Kidney (tissue), 14 donors: ENCODE results near the gene GDF15. TPM values are rescaled to one million over a fixed set of nuclear protein-coding genes. Genes with fewer than 3 reads are reported as not detected.

Experiments used
- DNase-seq, 5 donors: peaks; one replicate each; pipeline ENCODE4 v3.0.0-alpha.2; 2013 to 2020
- FAIRE-seq: peaks from 2 replicates; lab custom pipeline; 2012; peaks lifted over from hg19 to GRCh38; lab: Jason Lieb, UNC
- H3K27ac ChIP-seq, 2 donors: one replicate each; pipeline ENCODE4 v1.7.0; 2013; ENCODE audit warnings: low read depth in 2 of 2, low read length in 2 of 2, inconsistent platforms in 1 of 2
- H3K27me3 ChIP-seq: one replicate; pipeline ENCODE4 v1.7.1; 2013; ENCODE audit warnings: low read length, inconsistent platforms; ENCODE audit not compliant: control insufficient read depth, insufficient read depth
- H3K36me3 ChIP-seq, 3 donors: one replicate each; pipeline versions ENCODE4 v1.7.0 to v1.7.1; 2013; ENCODE audit warnings: low read length in 3 of 3, control low read depth in 1 of 3, inconsistent platforms in 1 of 3; ENCODE audit not compliant: insufficient read depth in 3 of 3, control insufficient read depth in 2 of 3
- H3K4me1 ChIP-seq, 3 donors: one replicate each; pipeline versions ENCODE4 v1.7.0 to v1.7.1; 2013; ENCODE audit warnings: low read length in 3 of 3, inconsistent platforms in 1 of 3, low read depth in 1 of 3; ENCODE audit not compliant: control insufficient read depth in 2 of 3, insufficient read depth in 2 of 3
- H3K4me3 ChIP-seq, 3 donors: one replicate each; pipeline versions ENCODE4 v1.7.0 to v1.8.1; 2013; ENCODE audit warnings: low read length in 3 of 3, control low read depth in 1 of 3, inconsistent platforms in 1 of 3
- H3K9ac ChIP-seq, 3 donors: one replicate each; pipeline versions ENCODE4 v1.7.0 to v1.7.1; 2013; ENCODE audit warnings: low read length in 3 of 3, control low read depth in 1 of 3, inconsistent platforms in 1 of 3
- H3K9me3 ChIP-seq, 3 donors: one replicate each; pipeline versions ENCODE4 v1.7.0 to v1.7.1; 2013; ENCODE audit warnings: low read length in 3 of 3, control low read depth in 1 of 3, inconsistent platforms in 1 of 3; ENCODE audit not compliant: control insufficient read depth in 2 of 3, insufficient read depth in 1 of 3
- CTCF ChIP-seq: IDR thresholded peaks from 3 replicates; pipeline ENCODE4 v1.5.1; 2012; ENCODE audit warnings: mild to moderate bottlenecking, moderate library complexity, borderline replicate concordance; ENCODE audit not compliant: insufficient read depth; ENCODE audit errors: extremely low read depth
- intact Hi-C: fragments of 100-400 bp; cut with DNase I; formaldehyde crosslinking; loops from one replicate; pipeline ENCODE4 v1.11.1; 2022
- polyA plus RNA-seq: library from polyadenylated mRNA; stranded (reverse); fragments of 350-450 nt; fragmentation: Illumina TruSeq; extraction: RNeasy Lipid Tissue Mini Kit (QIAGEN cat#74804); gene quantifications from one replicate; pipeline ENCODE4 v1.2.3, GENCODE V29; 2014; ENCODE audit warnings: low read depth, low replicate concordance; ENCODE audit not compliant: insufficient read depth
- total RNA-seq: library from RNA; stranded (reverse); fragmentation: NEBNext Ultra II Directional; extraction: Animal tissue kit (Norgen Biotek cat#: 25700); gene quantifications from one replicate; pipeline ENCODE4 v1.2.1, GENCODE V29; 2021
- donor health status: control.
- donor health status: control.
- donor health status: control.
- donor health status: control.
- donor health status: control.
- donor health status: DM: yes; HTN: yes; CAD: no.
- donor health status: Normal renal cell carcinoma (clear cell type).

GDF15 gene
- total and polyA plus RNA-seq, 2 donors from 2014 or later: 51.2 to 154 TPM

GRCh38 chr19:18373892-18374629 is 11.9 kb upstream of the GDF15 start:
- Histone ChIP-seq H3K4me1 (peaks cover 3 to 18% (median 18%) of the 10 kb centered on the region in 3 donors), H3K36me3 (no peaks in the 10 kb centered on the region), H3K4me3 (peak overlapping the region in 2 of 3 donors; percentile 32 to 46), H3K9me3 (no peaks in the 10 kb centered on the region), H3K27me3 (no peaks in the 10 kb centered on the region), H3K9ac (peak overlapping the region; percentile 7 to 79 (median 78)), H3K27ac (peak overlapping the region; percentile 84 to 99)
- no peak for TF ChIP-seq CTCF
- intact Hi-C loops: no loop called here
- FAIRE-seq: no peak
- peak; percentile 93 to 99 (median 94) for DNase-seq

GRCh38 chr19:18377026-18377425 is 8.9 kb upstream of the GDF15 start:
- Histone ChIP-seq H3K27ac (peak overlapping the region in 1 of 2 donors; percentile 7), H3K36me3 (no peaks in the 10 kb centered on the region), H3K27me3 (no peaks in the 10 kb centered on the region), H3K9ac (no peak overlapping the region), H3K4me3 (no peak overlapping the region), H3K4me1 (peaks cover 3 to 23% (median 18%) of the 10 kb centered on the region in 3 donors), H3K9me3 (no peaks in the 10 kb centered on the region)
- FAIRE-seq (no peak), DNase-seq (no peak)
- intact Hi-C loops: no loop called here
- no peak for TF ChIP-seq CTCF

DNA sequence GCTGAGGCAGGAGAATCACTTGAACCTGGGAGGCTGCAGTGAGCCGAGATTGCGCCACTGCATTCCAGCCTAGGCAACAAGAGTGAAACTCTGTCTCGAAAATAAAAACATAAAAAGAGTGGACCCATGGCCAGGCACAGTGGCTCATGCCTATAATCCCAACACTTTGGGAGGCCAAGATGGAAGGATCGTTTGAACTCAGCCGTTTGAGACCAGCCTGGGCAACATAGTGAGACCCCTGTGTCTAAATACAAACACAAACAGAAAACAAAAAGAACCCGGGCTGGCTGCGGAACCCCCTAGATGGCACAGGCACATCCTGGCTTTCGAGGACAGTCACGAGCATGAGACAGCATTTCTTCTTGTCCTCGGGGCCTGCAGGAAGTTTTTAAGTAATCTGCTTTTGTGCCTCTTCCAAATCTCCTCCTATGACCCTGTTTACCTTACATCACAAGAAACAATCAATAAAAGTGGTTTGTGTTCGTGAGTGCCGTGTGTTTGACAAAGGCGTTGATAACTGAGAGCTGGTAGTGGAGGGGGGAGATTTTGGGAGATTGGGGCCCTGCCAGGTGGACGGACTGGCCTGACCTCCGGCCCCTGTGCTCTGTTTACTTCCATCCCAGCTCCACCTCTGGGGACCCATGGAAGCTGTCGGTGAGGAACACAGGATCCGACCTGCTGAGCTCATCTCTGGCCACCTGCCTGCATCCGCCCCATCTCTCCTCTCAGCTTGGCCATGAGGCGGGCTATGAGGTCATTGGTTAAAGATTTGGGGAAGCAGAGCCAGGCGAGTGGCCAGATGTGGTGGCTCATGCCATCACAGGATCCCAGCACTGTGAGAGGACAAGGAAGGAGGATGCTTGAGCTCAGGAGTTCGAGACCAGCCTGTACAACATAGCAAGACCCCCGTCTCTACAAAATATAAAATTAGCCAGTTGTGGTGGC is 5.9 kb upstream of the GDF15 start:
- TF ChIP-seq CTCF: no peak
- Histone ChIP-seq H3K27ac (peak overlapping the region; percentile 45 to 84), H3K9ac (peak overlapping the region in 1 of 3 donors; percentile 58), H3K36me3 (no peaks in the 10 kb centered on the region), H3K9me3 (no peaks in the 10 kb centered on the region), H3K4me1 (peaks cover 0 to 11% (median 10%) of the 10 kb centered on the region in 3 donors), H3K27me3 (no peaks in the 10 kb centered on the region), H3K4me3 (no peak overlapping the region)
- DNase-seq: peak in 1 of 5 donors; percentile 89
- no peak for FAIRE-seq
- intact Hi-C loops: no loop called here
